Panc1 (cell line): Measurements from ENCODE around the gene ZNF224. TPM values are rescaled to one million over a fixed set of nuclear protein-coding genes. Genes with fewer than 3 reads are reported as not detected.
"Not testable (repeated sequence)": the region's sequence is repeated elsewhere in the genome, so short reads cannot be mapped to it uniquely, and the experiment has no call there.

Source experiments
- ATAC-seq: fragments of 200-7000 bp; cut with Tn5 transposase; 2 replicates; pipeline ENCODE4 v1.9.1; 2020; ENCODE audit warnings: mild to moderate bottlenecking, moderate library complexity
- BruUV-seq: library from RNA; stranded (reverse); fragments of 400-500 nt; replicated peaks from 2 replicates; lab custom pipeline; 2021; lab: Mats Ljungman, UMichigan
- CTCF ChIA-PET: fragments of 300-600 bp; sonication (Branson Sonifier 250); formaldehyde crosslinking; loops from one replicate; lab custom pipeline; 2022; ENCODE audit warnings: antibody characterized with exemption; lab: Charles Lee
- POLR2A ChIA-PET: fragments of 300-600 bp; sonication (Branson Sonifier 250); formaldehyde crosslinking; loops from one replicate; lab custom pipeline; 2022; ENCODE audit warnings: antibody characterized with exemption; lab: Charles Lee
- DNase-seq: peaks from one replicate; pipeline ENCODE4 v3.0.0-alpha.2; 2010; ENCODE audit warnings: low read depth, low spot score
- H3K27ac ChIP-seq: 2 replicates; pipeline ENCODE4 v1.5.1; 2011; ENCODE audit warnings: mild to moderate bottlenecking, low read length, inconsistent platforms
- H3K27me3 ChIP-seq: fragments of 200-500 bp; sonication (Bioruptor generic); 2 replicates; pipeline ENCODE4 v1.6.0; 2014; ENCODE audit warnings: low read length, inconsistent platforms; ENCODE audit not compliant: control insufficient read depth, insufficient read depth
- H3K36me3 ChIP-seq: fragments of 200-500 bp; sonication (Bioruptor generic); 2 replicates; pipeline ENCODE4 v1.5.1; 2014; ENCODE audit warnings: inconsistent platforms, mild to moderate bottlenecking, low read length, moderate library complexity; ENCODE audit not compliant: control insufficient read depth, insufficient read depth
- H3K4me1 ChIP-seq: 2 replicates; pipeline ENCODE4 v1.5.1; 2011; ENCODE audit warnings: inconsistent platforms, mild to moderate bottlenecking, low read length, moderate library complexity; ENCODE audit not compliant: control insufficient read depth, insufficient read depth
- H3K4me3 ChIP-seq, 2 experiments: 2 replicates each; pipeline ENCODE4 v1.5.1; 2011 to 2012; ENCODE audit warnings: low read depth in 2 of 2, low read length in 2 of 2, mild to moderate bottlenecking in 2 of 2, inconsistent platforms in 1 of 2, moderate library complexity in 1 of 2
- H3K9me3 ChIP-seq: fragments of 200-500 bp; sonication (Bioruptor generic); 2 replicates; pipeline ENCODE4 v1.5.1; 2014; ENCODE audit warnings: low read depth, mild to moderate bottlenecking, inconsistent platforms, low read length, moderate library complexity; ENCODE audit not compliant: control insufficient read depth, insufficient read depth
- POLR2AphosphoS5 ChIP-seq: IDR thresholded peaks from 2 replicates; pipeline ENCODE4 v1.6.1; 2012; ENCODE audit warnings: mild to moderate bottlenecking, low read depth, low read length, moderate library complexity
- REST ChIP-seq, 2 experiments: IDR thresholded peaks; 2 replicates each; pipeline ENCODE4 v1.6.1; 2011 to 2012; ENCODE audit warnings: low read depth in 2 of 2, control low read depth in 1 of 2, low read length in 1 of 2, mild to moderate bottlenecking in 1 of 2, moderate library complexity in 1 of 2; ENCODE audit not compliant: insufficient read depth in 1 of 2
- SIN3A ChIP-seq: IDR thresholded peaks from 2 replicates; pipeline ENCODE4 v1.6.1; 2012; ENCODE audit warnings: low read depth, mild to moderate bottlenecking, low read length, moderate library complexity, borderline replicate concordance; ENCODE audit not compliant: insufficient read depth
- TCF7L2 ChIP-seq: IDR thresholded peaks from 2 replicates; pipeline ENCODE4 v1.6.1; 2011; ENCODE audit warnings: mild to moderate bottlenecking, low read depth, low read length, inconsistent platforms
- in situ Hi-C: cut with HindIII; loops from 2 replicates; pipeline ENCODE4 v1.10.0; 2016; ENCODE audit warnings: low sequenced_read_pairs, low pct_unique_long_range_greater_than_20kb
- intact Hi-C: fragments of 100-400 bp; cut with micrococcal nuclease; formaldehyde crosslinking; loops from one replicate; pipeline ENCODE4 v1.10.0; 2022; ENCODE audit not compliant: unreplicated experiment
- total RNA-seq: library from RNA; stranded (reverse); gene quantifications from one replicate; pipeline ENCODE4 v1.2.1, GENCODE V29; 2021; ENCODE audit not compliant: unreplicated experiment
- TF ChIP-seq, protein P1 (sequence below): fragments of 450-650 bp; IDR thresholded peaks from 2 replicates; pipeline ENCODE4 v1.5.1; 2017; ENCODE audit warnings: mild to moderate bottlenecking

ZNF224 gene
- total RNA-seq, 1 experiment from 2014 or later = 13.4 TPM

DNA sequence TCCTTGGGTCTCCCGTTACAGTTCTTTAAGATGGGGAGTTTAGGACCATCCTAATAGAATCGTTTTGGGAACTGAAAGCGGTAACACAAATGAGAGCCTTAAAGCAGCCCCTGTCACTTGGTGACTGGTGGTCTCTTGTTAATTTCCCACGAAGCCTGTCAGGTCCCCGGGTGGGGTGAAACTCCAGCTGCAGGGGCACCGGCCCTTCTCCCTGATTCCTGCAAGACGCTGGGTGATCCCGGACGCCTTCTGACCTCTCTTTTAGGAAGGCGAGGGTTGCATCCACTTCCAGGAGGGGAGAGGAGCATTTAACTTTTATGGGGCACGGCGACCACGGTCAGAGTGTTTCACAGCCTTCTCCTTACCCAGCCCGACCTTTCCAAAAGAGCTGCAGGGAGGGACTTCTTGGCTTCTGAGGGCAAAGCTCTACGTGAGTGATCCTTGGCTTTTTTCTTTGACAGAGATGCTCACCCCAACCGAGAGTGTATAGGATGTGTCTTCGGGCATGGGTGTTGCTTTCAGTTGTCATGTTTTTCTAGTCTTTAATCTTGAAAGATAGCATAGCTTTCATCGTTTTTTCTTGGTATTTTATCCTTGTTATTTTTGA, 19.7 kb downstream of the ZNF224 start:
- no peaks in the 10 kb centered on the region for H3K4me1 ChIP-seq
- POLR2A ChIA-PET = interaction anchor here (0.6 to 0.7 kb wide), 2 partner anchors 215 to 333 kb away, joined by 3 to 5 read pairs; no protein-coding TSS in a partner anchor
- no peaks in the 10 kb centered on the region; the same call in none of the 2 replicates for H3K36me3 ChIP-seq
- CTCF ChIA-PET = no interaction called here
- ATAC-seq (peak; percentile 28), DNase-seq (no peak)
- peaks cover 9% of the 10 kb centered on the region; the same call in 1 of the 2 replicates for H3K9me3 ChIP-seq
- BruUV-seq = TSS peak; percentile 80
- peak overlapping the region; percentile 89 to 96 for H3K4me3 ChIP-seq
- in situ Hi-C loops (no loop called here), intact Hi-C loops (no loop called here)
- H3K27me3 ChIP-seq = no peaks in the 10 kb centered on the region
- peak overlapping the region; percentile 81 for H3K27ac ChIP-seq
- TF ChIP-seq SIN3A = no peak
- TF ChIP-seq, protein P1, sequence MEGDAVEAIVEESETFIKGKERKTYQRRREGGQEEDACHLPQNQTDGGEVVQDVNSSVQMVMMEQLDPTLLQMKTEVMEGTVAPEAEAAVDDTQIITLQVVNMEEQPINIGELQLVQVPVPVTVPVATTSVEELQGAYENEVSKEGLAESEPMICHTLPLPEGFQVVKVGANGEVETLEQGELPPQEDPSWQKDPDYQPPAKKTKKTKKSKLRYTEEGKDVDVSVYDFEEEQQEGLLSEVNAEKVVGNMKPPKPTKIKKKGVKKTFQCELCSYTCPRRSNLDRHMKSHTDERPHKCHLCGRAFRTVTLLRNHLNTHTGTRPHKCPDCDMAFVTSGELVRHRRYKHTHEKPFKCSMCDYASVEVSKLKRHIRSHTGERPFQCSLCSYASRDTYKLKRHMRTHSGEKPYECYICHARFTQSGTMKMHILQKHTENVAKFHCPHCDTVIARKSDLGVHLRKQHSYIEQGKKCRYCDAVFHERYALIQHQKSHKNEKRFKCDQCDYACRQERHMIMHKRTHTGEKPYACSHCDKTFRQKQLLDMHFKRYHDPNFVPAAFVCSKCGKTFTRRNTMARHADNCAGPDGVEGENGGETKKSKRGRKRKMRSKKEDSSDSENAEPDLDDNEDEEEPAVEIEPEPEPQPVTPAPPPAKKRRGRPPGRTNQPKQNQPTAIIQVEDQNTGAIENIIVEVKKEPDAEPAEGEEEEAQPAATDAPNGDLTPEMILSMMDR = no peak
- no peak for TF ChIP-seq POLR2AphosphoS5
- TF ChIP-seq TCF7L2 = no peak

DNA sequence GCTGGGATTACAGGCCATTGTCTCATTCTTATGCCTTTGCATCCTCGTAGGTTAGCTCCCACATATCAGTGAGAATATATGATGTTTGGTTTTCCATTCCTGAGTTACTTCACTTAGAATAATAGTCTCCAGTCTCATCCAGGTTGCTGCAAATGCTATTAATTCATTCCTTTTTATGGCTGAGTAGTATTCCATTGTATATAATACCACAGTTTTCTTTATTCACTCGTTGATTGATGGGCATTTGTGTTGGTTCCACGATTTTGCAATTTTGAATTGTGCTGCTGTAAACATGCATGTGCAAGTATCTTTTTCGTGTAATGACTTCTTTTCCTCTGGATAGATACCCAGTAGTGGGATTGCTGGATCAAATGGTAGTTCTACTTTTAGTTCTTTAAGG, 27.0 kb downstream of the ZNF224 start:
- DNase-seq, H3K4me3 ChIP-seq, POLR2A ChIA-PET, H3K27me3 ChIP-seq, intact Hi-C loops, H3K36me3 ChIP-seq, ATAC-seq, CTCF ChIA-PET, H3K9me3 ChIP-seq, H3K4me1 ChIP-seq, H3K27ac ChIP-seq, in situ Hi-C loops, BruUV-seq: not testable (repeated sequence)

- no peak for ATAC-seq
- POLR2A ChIA-PET = no interaction called here
- TF ChIP-seq POLR2AphosphoS5 = no peak
- TF ChIP-seq SIN3A = no peak
- TF ChIP-seq, protein P1 = no peak
- TF ChIP-seq REST (IDR thresholded peaks at IDR 0.05; ENCODE audit: insufficient read depth in 1 of 2, low read depth in 2 of 2, low read length in 1 of 2) = no peak
- no peak for TF ChIP-seq TCF7L2
- in situ Hi-C loops (no loop called here), intact Hi-C loops (no loop called here)
- Histone ChIP-seq H3K4me3 (no peak overlapping the region), H3K36me3 (no peaks in the 10 kb centered on the region; the same call in 1 of the 2 replicates), H3K4me1 (no peaks in the 10 kb centered on the region), H3K27me3 (no peaks in the 10 kb centered on the region), H3K27ac (no peak overlapping the region), H3K9me3 (peaks cover 28% of the 10 kb centered on the region; the same call in 1 of the 2 replicates)
- no TSS peak for BruUV-seq
- CTCF ChIA-PET = no interaction called here
- no peak for DNase-seq
Measured at GRCh38 chr19:44131955-44132354, 37.8 kb downstream of the ZNF224 start.
